Lower leg skin (tissue), 3 donors: ENCODE data around the gene HIC2.
"Not testable (repeated sequence)": the region's sequence is repeated elsewhere in the genome, so short reads cannot be mapped to it uniquely, and the experiment has no call there.

Source experiments
- CTCF ChIP-seq, 3 donors: fragments of 450-650 bp; IDR thresholded peaks; one replicate each; pipeline ENCODE4 v1.5.1; 2016; ENCODE audit warnings: antibody characterized with exemption in 3 of 3, mild to moderate bottlenecking in 3 of 3, moderate library complexity in 2 of 3
- POLR2A ChIP-seq, 2 donors: fragments of 450-650 bp; IDR thresholded peaks; one replicate each; pipeline ENCODE4 v1.6.1; 2016 to 2017; ENCODE audit warnings: antibody characterized with exemption in 2 of 2, mild to moderate bottlenecking in 1 of 2, moderate library complexity in 1 of 2

- TF ChIP-seq CTCF, POLR2A (IDR thresholded peaks at IDR 0.05): not testable (repeated sequence)
Observed at GRCh38 chr22:21484039-21484438, 66.9 kb downstream of the HIC2 start.
